DLD1 (cell line): ENCODE data around the gene ARRDC2.
"Not testable (repeated sequence)": the region's sequence is repeated elsewhere in the genome, so short reads cannot be mapped to it uniquely, and the experiment has no call there.

Experiments
- in situ Hi-C: cut with HindIII; loops from 2 replicates; pipeline ENCODE4 v1.10.0; 2017; ENCODE audit warnings: low sequenced_read_pairs

Gene ARRDC2

GRCh38 chr19:17989425-17990094, 18.4 kb upstream of the ARRDC2 start:
- in situ Hi-C loops: no loop called here

DNA sequence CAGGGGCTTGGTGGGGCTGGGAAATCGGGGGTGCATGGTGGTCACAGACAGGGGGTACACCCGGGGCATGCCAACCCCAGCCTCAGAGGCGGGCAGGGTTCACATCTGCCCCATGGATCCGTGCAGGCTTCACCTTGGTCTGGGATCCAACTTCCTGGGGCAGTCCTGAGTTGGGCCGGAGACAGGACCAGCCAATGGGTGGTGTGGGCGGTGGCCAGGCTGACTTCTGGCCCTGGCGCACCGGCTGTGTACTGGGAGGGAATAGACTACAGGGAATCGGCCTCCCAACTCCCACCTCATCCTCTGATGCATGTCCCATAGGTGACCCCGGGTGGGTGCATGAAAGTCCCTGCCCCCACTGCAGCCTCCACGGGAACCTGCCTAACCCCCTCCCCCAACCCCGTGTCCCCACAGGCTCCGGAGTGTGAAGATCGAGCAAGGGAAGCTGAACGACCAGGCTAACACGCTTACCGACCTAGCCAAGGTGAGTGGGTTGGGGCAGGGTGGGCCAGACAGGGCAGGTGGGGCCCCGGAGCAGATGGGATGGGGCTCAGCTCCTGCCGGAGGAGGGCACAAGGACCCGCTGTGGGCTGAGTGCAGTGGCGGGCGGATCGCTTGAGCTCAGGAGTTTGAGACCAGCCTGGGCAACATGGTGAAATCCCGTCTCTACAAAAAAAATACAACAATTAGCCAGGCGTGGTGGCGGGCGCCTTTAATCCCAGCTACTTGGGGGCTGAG, 14.7 kb upstream of the ARRDC2 start:
- in situ Hi-C loops: no loop called here

- in situ Hi-C loops: no loop called here
Measured at GRCh38 chr19:17996826-17997316, 11.1 kb upstream of the ARRDC2 start.

DNA sequence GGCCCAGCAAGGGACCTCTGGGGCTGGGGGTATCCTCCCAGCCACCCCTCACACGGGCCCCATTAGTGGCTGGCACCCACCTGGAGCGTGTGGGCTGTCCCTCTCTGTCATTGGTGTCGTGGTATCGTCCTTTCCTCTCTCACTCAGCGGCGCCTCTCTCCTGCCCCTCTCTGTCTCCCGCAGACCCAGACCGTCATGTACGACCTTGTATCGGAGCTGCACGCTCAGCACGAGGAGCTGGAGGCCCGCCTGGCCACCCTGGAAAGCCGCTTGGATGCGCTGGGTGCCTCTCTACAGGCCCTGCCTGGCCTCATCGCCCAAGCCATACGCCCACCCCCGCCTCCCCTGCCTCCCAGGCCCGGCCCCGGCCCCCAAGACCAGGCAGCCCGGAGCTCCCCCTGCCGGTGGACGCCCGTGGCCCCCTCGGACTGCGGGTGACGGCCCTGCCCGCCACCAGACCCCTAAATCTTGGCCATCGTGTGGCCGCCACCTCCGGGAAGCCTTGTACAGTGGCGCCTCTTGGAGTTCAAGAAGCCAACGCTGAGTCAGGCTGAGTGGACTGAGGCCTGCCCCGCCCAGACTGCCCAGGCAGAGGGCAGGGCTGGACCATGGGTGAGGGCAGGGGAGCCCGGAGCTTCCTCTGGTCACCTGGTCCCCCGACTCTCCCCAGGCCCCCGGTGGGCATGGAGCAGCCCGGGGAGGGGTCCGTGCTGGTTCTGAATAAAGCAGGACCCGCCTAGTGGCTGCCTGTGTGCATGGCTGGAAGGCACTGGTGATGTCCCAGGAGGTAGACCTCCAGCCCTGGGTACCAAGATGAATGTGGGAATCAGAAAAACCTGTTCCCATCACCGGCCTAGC, 9.8 kb upstream of the ARRDC2 start:
- in situ Hi-C loops: no loop called here

DNA sequence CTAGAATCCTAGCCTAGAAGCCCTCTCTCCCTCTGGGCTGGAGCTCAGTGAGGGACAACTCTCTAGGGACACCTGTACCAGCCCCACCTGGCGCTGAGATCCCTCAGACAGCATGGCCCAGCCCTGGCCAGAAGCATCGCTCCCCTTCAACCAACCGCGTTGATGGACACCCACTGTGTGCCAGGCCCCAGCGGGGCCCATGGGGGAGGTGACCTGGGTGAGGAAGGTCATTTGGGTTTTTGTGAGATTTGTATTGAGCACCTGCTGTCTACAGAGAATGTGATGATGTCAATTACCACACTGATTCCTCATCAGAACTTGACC, 9.2 kb upstream of the ARRDC2 start:
- in situ Hi-C loops: no loop called here

- in situ Hi-C loops: no loop called here
Measured at GRCh38 chr19:17999684-18000479, 8.1 kb upstream of the ARRDC2 start.

GRCh38 chr19:18000480-18000914, 7.5 kb upstream of the ARRDC2 start:
- in situ Hi-C loops: no loop called here

DNA sequence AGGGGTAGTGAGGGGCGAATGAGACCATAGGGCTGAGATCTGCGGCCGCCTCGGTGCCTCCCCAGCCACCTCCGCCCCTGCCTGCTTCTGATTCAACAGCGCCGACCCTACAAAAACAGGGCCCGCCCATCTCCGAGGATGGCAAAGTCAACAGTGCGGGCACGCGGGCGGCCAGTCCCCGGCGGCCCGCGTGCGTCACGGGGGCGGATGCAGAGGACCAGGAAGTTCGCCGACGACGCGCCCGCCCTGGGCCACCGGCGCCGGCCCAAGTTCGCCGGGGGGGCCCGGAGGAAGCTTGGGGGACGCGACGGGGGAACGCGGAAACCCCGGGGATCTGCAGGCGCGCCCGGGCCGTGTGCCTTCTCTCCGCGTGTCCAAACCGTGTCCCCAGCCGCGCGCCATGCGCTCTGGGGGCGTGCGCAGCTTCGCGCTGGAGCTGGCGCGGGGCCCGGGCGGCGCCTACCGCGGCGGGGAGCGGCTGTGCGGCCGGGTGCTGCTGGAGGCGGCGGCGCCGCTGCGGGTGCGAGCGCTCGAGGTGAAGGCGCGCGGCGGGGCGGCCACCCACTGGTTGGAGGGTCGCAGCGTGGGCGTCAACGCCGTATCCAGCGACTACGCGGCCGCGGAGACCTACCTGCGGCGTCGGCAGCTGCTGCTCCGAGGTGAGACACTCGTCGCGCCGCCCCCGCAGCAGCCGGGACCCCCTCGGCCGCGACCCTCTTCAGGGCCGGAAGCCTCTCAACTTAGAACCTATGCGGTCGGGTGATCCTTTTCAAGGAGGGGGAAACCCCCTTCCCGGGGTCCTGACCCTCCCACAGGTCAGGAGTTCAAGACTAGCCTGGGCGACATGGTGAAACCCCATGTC, 6.8 kb upstream of the ARRDC2 start:
- in situ Hi-C loops: no loop called here

DNA sequence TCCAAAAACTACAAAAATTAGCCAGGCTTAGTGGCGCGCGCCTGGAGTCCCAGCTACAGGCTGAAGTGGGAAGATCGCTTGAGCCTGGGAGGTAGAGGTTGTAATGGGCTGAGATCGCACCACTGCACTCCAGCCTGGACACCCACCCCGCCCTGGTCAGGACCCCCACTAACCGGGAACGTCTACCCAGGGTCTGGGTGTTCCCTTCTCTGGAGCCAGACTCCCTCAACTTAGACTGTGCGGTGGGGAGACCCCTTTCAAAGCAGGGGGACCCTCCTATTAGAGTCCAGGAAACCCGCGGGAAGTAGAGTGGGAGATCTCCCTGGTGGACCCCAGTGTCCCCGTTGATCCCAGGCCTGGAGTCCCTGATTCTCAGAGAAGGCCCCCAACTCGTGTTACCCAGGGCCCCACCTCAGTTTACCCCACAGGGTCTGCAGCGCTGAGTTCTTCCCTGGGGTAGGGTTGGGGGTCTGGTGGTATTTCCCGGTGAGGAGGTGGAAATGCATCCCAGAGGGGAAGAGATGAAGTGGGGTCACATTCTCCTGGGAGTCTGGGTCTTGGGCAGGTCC, 6.1 kb upstream of the ARRDC2 start:
- in situ Hi-C loops: no loop called here

- in situ Hi-C loops: no loop called here
Measured at GRCh38 chr19:18002347-18002850, 5.6 kb upstream of the ARRDC2 start.

GRCh38 chr19:18005750-18006149, 2.2 kb upstream of the ARRDC2 start:
- in situ Hi-C loops: not testable (repeated sequence)

- in situ Hi-C loops: no loop called here
Measured at GRCh38 chr19:18007044-18007916, 690 bp upstream of the ARRDC2 start.

DNA sequence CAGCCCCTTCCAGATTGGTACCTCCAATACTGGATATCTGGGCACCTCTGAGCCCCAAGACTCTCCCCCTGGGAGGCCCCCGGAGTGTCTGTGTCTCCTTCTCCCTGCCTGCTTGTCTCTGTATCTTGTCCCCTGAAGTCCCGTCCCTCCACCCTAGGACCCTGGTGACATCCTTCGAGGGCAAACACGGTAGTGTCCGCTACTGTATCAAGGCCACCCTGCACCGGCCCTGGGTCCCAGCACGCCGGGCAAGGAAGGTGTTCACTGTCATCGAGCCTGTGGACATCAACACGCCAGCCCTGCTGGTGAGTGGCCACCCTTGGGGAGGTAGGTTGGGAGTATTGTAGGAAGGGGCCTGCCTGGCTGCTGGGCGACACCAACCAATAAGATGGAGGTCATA, 844 bp downstream of the ARRDC2 start:
- in situ Hi-C loops: no loop called here

- in situ Hi-C loops: no loop called here
Measured at GRCh38 chr19:18009412-18010066, 1.6 kb downstream of the ARRDC2 start.

DNA sequence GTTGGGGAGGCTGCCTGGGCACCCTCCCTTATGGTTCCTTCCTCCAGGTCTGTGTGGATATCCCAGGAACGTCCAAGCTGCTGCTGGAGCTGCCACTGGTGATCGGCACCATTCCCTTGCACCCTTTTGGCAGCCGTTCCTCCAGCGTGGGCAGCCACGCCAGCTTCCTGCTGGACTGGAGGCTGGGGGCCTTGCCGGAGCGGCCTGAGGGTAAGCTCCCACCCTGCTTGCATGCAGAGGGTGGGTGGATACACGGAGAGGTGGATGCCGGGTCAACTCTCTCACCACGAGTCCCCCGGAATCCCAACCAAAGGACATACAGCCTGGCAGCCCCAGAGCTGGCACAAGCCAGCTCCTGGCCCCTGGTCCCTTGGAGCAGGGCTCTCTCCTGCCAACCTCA, 2.2 kb downstream of the ARRDC2 start:
- in situ Hi-C loops: no loop called here

GRCh38 chr19:18013210-18014111, 5.5 kb downstream of the ARRDC2 start:
- in situ Hi-C loops: no loop called here

DNA sequence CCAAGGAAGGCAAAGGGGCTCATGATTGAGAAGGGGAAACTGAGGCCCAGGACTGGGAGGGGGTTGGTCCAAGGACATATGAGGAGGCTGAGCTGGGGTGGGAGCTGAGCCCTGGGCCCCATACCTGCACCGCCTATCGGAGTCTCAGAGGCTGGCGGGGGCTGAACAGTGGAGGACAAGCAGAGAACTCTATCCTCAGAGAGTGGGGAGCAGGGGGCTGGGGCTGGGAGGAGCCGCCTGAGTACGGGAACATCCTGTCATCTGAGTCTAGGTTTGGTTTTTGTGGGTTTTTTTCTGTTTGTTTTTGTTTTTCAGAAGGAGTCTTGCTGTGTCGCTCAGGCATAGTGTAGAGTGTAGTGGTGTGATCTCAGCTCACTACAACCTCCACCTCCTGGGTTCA, 6.2 kb downstream of the ARRDC2 start:
- in situ Hi-C loops: no loop called here
